ENCODE data around the gene UMPS.
"Not testable (repeated sequence)": the region's sequence is repeated elsewhere in the genome, so short reads cannot be mapped to it uniquely, and the experiment has no call there.

UMPS gene

GRCh38 chr3:124702950-124703349, 27.3 kb upstream of the UMPS start:
- Histone ChIP-seq H3K4me3 (ENCODE audit: low read length, poor library complexity, severe bottlenecking) (no peak overlapping the region), H3K4me1 (ENCODE audit: insufficient read depth, low read length, poor library complexity, severe bottlenecking) (peaks cover 8% of the 10 kb centered on the region), H3K27me3 (ENCODE audit: insufficient read depth, low read length, poor library complexity, severe bottlenecking) (peaks cover 4% of the 10 kb centered on the region), H2AFZ (ENCODE audit: low read length) (no peak overlapping the region), H3K4me2 (ENCODE audit: low read depth, low read length, poor library complexity, severe bottlenecking) (peak overlapping the region; percentile 15), H3K79me2 (ENCODE audit: insufficient read depth, low read length) (no peaks in the 10 kb centered on the region), H4K20me1 (ENCODE audit: insufficient read depth, low read length, poor library complexity, severe bottlenecking) (no peaks in the 10 kb centered on the region), H3F3A (ENCODE audit: low read depth) (no peaks in the 10 kb centered on the region), H3K9ac (ENCODE audit: low read depth, low read length, poor library complexity, severe bottlenecking) (no peak overlapping the region), H3K9me2 (replicated peaks; ENCODE audit: low read depth, low read length) (no peaks in the 10 kb centered on the region), H3K9me3 (ENCODE audit: insufficient read depth, low read depth, low read length) (no peaks in the 10 kb centered on the region), H3K36me3 (ENCODE audit: insufficient read depth, low read length) (no peaks in the 10 kb centered on the region)
- TF ChIP-seq CTCF (conservative IDR thresholded peaks at IDR 0.05; ENCODE audit: low read length) (no peak), EZH2phosphoT487 (IDR thresholded peaks at IDR 0.05; ENCODE audit: borderline replicate concordance) (no peak)

- no peaks in the 10 kb centered on the region for H3K36me3 ChIP-seq (ENCODE audit: insufficient read depth, low read length)
Observed at GRCh38 chr3:124705552-124705951, 24.7 kb upstream of the UMPS start.

GRCh38 chr3:124707223-124707622, 23.0 kb upstream of the UMPS start:
- not testable (repeated sequence) for H3K4me2 ChIP-seq (ENCODE audit: low read depth, low read length, poor library complexity, severe bottlenecking); H3K4me1 ChIP-seq (ENCODE audit: insufficient read depth, low read length, poor library complexity, severe bottlenecking); H3K9ac ChIP-seq (ENCODE audit: low read depth, low read length, poor library complexity, severe bottlenecking); H3K9me3 ChIP-seq (ENCODE audit: insufficient read depth, low read depth, low read length); H4K20me1 ChIP-seq (ENCODE audit: insufficient read depth, low read length, poor library complexity, severe bottlenecking); H3F3A ChIP-seq (ENCODE audit: low read depth); H3K79me2 ChIP-seq (ENCODE audit: insufficient read depth, low read length); H2AFZ ChIP-seq (ENCODE audit: low read length); H3K9me2 ChIP-seq (replicated peaks; ENCODE audit: low read depth, low read length); H3K4me3 ChIP-seq (ENCODE audit: low read length, poor library complexity, severe bottlenecking); H3K36me3 ChIP-seq (ENCODE audit: insufficient read depth, low read length)
- peaks cover 15% of the 10 kb centered on the region for H3K27me3 ChIP-seq (ENCODE audit: insufficient read depth, low read length, poor library complexity, severe bottlenecking)

More at GRCh38 chr3:124705552-124705951, 24.7 kb upstream of the UMPS start:
- H3K79me2 ChIP-seq (ENCODE audit: insufficient read depth, low read length) = no peaks in the 10 kb centered on the region
- no peak overlapping the region for H2AFZ ChIP-seq (ENCODE audit: low read length)
- no peaks in the 10 kb centered on the region for H3K9me3 ChIP-seq (ENCODE audit: insufficient read depth, low read depth, low read length)
- H3K27me3 ChIP-seq (ENCODE audit: insufficient read depth, low read length, poor library complexity, severe bottlenecking) = peaks cover 18% of the 10 kb centered on the region
- TF ChIP-seq EZH2phosphoT487 (IDR thresholded peaks at IDR 0.05; ENCODE audit: borderline replicate concordance) = no peak
- TF ChIP-seq CTCF (conservative IDR thresholded peaks at IDR 0.05; ENCODE audit: low read length) = no peak
- H3K4me3 ChIP-seq (ENCODE audit: low read length, poor library complexity, severe bottlenecking) = no peak overlapping the region
- H4K20me1 ChIP-seq (ENCODE audit: insufficient read depth, low read length, poor library complexity, severe bottlenecking) = no peaks in the 10 kb centered on the region
- no peak overlapping the region for H3K4me2 ChIP-seq (ENCODE audit: low read depth, low read length, poor library complexity, severe bottlenecking)
- no peaks in the 10 kb centered on the region for H3K9me2 ChIP-seq (replicated peaks; ENCODE audit: low read depth, low read length)
- H3K9ac ChIP-seq (ENCODE audit: low read depth, low read length, poor library complexity, severe bottlenecking) = no peak overlapping the region
- peaks cover 8% of the 10 kb centered on the region for H3K4me1 ChIP-seq (ENCODE audit: insufficient read depth, low read length, poor library complexity, severe bottlenecking)
- H3F3A ChIP-seq (ENCODE audit: low read depth) = no peaks in the 10 kb centered on the region

GRCh38 chr3:124707656-124708062, 22.6 kb upstream of the UMPS start:
- Histone ChIP-seq H3F3A (ENCODE audit: low read depth) (no peaks in the 10 kb centered on the region), H4K20me1 (ENCODE audit: insufficient read depth, low read length, poor library complexity, severe bottlenecking) (no peaks in the 10 kb centered on the region), H3K4me1 (ENCODE audit: insufficient read depth, low read length, poor library complexity, severe bottlenecking) (peaks cover 6% of the 10 kb centered on the region), H3K9me2 (replicated peaks; ENCODE audit: low read depth, low read length) (no peaks in the 10 kb centered on the region), H3K79me2 (ENCODE audit: insufficient read depth, low read length) (no peaks in the 10 kb centered on the region), H3K9ac (ENCODE audit: low read depth, low read length, poor library complexity, severe bottlenecking) (no peak overlapping the region), H3K36me3 (ENCODE audit: insufficient read depth, low read length) (no peaks in the 10 kb centered on the region), H3K9me3 (ENCODE audit: insufficient read depth, low read depth, low read length) (no peaks in the 10 kb centered on the region), H3K4me2 (ENCODE audit: low read depth, low read length, poor library complexity, severe bottlenecking) (no peak overlapping the region), H2AFZ (ENCODE audit: low read length) (no peak overlapping the region), H3K4me3 (ENCODE audit: low read length, poor library complexity, severe bottlenecking) (no peak overlapping the region), H3K27me3 (ENCODE audit: insufficient read depth, low read length, poor library complexity, severe bottlenecking) (peaks cover 15% of the 10 kb centered on the region)
- TF ChIP-seq EZH2phosphoT487 (IDR thresholded peaks at IDR 0.05; ENCODE audit: borderline replicate concordance) (no peak), CTCF (conservative IDR thresholded peaks at IDR 0.05; ENCODE audit: low read length) (no peak)

Measured in Loucy (cell line).